GM21825 (cell line): ENCODE results near the gene RPS6KB2.
A peak's percentile ranks its signal among the peaks of the same experiment; 100 is the strongest.
"Not testable (repeated sequence)": the region's sequence is repeated elsewhere in the genome, so short reads cannot be mapped to it uniquely, and the experiment has no call there.

ENCODE experiments used
- ATAC-seq: cut with Tn5 transposase; IDR thresholded peaks from one replicate; pipeline ENCODE4 v1.9.1; 2021; ENCODE audit warnings: mild to moderate bottlenecking, moderate library complexity; ENCODE audit not compliant: unreplicated experiment

RPS6KB2 gene

GRCh38 chr11:67397536-67397935 is 30.8 kb upstream of the RPS6KB2 start:
- no peak for ATAC-seq

GRCh38 chr11:67397986-67398660 is 30.2 kb upstream of the RPS6KB2 start:
- no peak for ATAC-seq

- no peak for ATAC-seq
These were observed 29.4 kb upstream of the RPS6KB2 start for GRCh38 chr11:67398661-67399563.

GRCh38 chr11:67400251-67400941 is 27.9 kb upstream of the RPS6KB2 start:
- no peak for ATAC-seq

- no peak for ATAC-seq
These were observed 27.3 kb upstream of the RPS6KB2 start for GRCh38 chr11:67400942-67401494.

GRCh38 chr11:67401495-67402191 is 26.7 kb upstream of the RPS6KB2 start, which contains the start of gene PPP1CA:
Gene PPP1CA, minus strand, starts transcription at chr11:67401858. Its CDS starts 76 bp downstream, at chr11:67401782.
- ATAC-seq, result peak; percentile 50

GRCh38 chr11:67402192-67402839 is 26.0 kb upstream of the RPS6KB2 start:
- ATAC-seq, result not testable (repeated sequence)

GRCh38 chr11:67403085-67403484 is 25.2 kb upstream of the RPS6KB2 start:
- ATAC-seq, result not testable (repeated sequence)

- ATAC-seq, result no peak
These were observed 23.6 kb upstream of the RPS6KB2 start for GRCh38 chr11:67404515-67405195.

- no peak for ATAC-seq
These were observed 23.1 kb upstream of the RPS6KB2 start for GRCh38 chr11:67405196-67405567.

- no peak for ATAC-seq
These were observed 22.5 kb upstream of the RPS6KB2 start for GRCh38 chr11:67405688-67406339.

- ATAC-seq, result no peak
These were observed 21.8 kb upstream of the RPS6KB2 start for GRCh38 chr11:67406420-67406968.

- no peak for ATAC-seq
These were observed 21.2 kb upstream of the RPS6KB2 start for GRCh38 chr11:67406969-67407687.

- ATAC-seq, result no peak
These were observed 20.6 kb upstream of the RPS6KB2 start for GRCh38 chr11:67407688-67408163.

GRCh38 chr11:67408437-67409200 is 19.7 kb upstream of the RPS6KB2 start:
- peak; percentile 2 for ATAC-seq

GRCh38 chr11:67409261-67409666 is 19.0 kb upstream of the RPS6KB2 start:
- ATAC-seq, result peak; percentile 45

GRCh38 chr11:67409781-67410368 is 18.4 kb upstream of the RPS6KB2 start:
- ATAC-seq, result no peak
